ENCODE measurements around the gene CHCHD4. TPM values are rescaled to one million over a fixed set of nuclear protein-coding genes. Genes with fewer than 3 reads are reported as not detected.

CHCHD4 gene
- total and polyA plus RNA-seq, 10 of the 15 experiments (the other 5 are each of a cell fraction or from before 2014, with no cell fraction given) = 21.0 to 46.8 (median 29.0) TPM

- no peak for TF ChIP-seq RELB (IDR thresholded peaks at IDR 0.05; ENCODE audit: low read depth)
- no peak for TF ChIP-seq NR2C1 (IDR thresholded peaks at IDR 0.05)
- no peak for TF ChIP-seq KAT2A (conservative IDR thresholded peaks at IDR 0.05; ENCODE audit: control insufficient read depth, low read depth, low read length)
- TF ChIP-seq REST (IDR thresholded peaks at IDR 0.05; ENCODE audit: low read depth, low read length) = no peak
- no peak for TF ChIP-seq MYC (IDR thresholded peaks at IDR 0.05; ENCODE audit: insufficient read depth, insufficient read length, insufficient replicate concordance, low read length, severe bottlenecking)
- TF ChIP-seq ZSCAN29 (IDR thresholded peaks at IDR 0.05) = no peak
Measured at GRCh38 chr3:14126017-14126886, 1.6 kb upstream of the CHCHD4 start (continued).

All from GM12878 (cell line).